ENCODE results near the gene APCDD1L. TPM values are rescaled to one million over a fixed set of nuclear protein-coding genes. Genes with fewer than 3 reads are reported as not detected.
"Not testable (repeated sequence)": the region's sequence is repeated elsewhere in the genome, so short reads cannot be mapped to it uniquely, and the experiment has no call there.

Gene APCDD1L
- total and polyA plus RNA-seq, 8 donors = 0.16 to 1.8 (median 0.32) TPM

DNA sequence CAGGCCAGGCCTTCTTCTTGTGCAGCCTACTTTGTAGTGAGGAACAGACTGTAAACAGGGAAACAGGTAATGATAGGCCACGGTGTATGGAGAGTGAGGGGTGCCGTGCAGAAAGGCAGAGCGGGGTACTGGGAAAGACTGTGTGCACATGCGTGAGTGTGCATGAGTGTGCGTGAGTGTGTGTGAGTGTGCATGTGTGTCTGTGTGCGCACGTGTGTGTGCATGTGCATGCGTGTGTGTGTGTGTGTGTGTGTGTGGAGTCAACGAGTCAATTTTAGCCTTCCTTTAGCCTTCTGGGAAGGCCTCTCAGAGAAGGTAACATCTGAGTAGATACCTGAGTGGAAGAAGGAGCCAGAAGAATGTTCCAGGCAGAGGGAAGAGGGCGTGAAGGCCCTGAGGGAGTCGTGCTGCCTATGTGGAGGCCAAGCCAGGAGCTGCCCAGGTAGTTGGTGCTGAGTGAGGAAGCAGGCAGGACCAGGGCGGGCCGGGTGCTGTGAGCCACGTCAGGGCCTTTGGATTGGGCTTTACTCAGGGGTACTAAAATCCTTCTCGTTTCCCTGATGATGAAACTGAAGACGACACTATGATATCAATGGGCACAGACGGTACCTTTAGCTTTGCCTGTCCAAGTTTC lies 6.3 kb downstream of the APCDD1L start:
- FAIRE-seq = no peak
- Histone ChIP-seq H3K4me3 (no peak overlapping the region), H3K36me3 (no peaks in the 10 kb centered on the region), H3K4me1 (no peaks in the 10 kb centered on the region), H3K27ac (no peak overlapping the region), H3K27me3 (peaks cover 0 to 7% (median under 1%) of the 10 kb centered on the region in 4 donors), H3K9me3 (no peaks in the 10 kb centered on the region)
- WGBS, 2 donors = 77 to 88% methylated on average over 17 of the region's 17 CpGs
- ATAC-seq = no peak
- DNase-seq = no peak
- TF ChIP-seq, protein P1, sequence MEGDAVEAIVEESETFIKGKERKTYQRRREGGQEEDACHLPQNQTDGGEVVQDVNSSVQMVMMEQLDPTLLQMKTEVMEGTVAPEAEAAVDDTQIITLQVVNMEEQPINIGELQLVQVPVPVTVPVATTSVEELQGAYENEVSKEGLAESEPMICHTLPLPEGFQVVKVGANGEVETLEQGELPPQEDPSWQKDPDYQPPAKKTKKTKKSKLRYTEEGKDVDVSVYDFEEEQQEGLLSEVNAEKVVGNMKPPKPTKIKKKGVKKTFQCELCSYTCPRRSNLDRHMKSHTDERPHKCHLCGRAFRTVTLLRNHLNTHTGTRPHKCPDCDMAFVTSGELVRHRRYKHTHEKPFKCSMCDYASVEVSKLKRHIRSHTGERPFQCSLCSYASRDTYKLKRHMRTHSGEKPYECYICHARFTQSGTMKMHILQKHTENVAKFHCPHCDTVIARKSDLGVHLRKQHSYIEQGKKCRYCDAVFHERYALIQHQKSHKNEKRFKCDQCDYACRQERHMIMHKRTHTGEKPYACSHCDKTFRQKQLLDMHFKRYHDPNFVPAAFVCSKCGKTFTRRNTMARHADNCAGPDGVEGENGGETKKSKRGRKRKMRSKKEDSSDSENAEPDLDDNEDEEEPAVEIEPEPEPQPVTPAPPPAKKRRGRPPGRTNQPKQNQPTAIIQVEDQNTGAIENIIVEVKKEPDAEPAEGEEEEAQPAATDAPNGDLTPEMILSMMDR (IDR thresholded peaks at IDR 0.05) = no peak
- intact Hi-C loops (cut with DNase I) = no loop called here

DNA sequence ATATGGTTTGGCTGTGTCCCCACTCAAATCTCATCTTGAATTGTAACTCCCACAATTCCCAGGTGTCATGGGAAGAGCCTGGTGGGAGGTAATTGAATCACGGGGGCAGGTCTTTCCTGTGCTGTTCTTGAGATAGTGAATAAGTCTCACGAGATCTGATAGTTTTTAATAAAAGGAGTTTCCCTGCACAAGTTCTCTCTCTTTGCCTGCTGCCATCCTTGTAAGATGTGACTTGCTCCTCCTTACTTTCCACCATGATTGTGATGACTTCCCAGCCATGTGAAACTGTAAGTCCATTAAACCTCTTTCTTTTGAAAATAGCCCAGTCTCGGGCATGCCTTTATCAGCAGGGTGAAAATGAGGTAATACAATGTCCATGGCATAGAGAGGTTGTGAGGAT lies 8.2 kb downstream of the APCDD1L start:
- WGBS, 2 donors = 59 to 71% methylated on average over 3 of the region's 3 CpGs
- ATAC-seq; H3K4me1 ChIP-seq; H3K9me3 ChIP-seq; H3K4me3 ChIP-seq; H3K27ac ChIP-seq; H3K36me3 ChIP-seq; intact Hi-C loops (cut with DNase I); DNase-seq; FAIRE-seq; H3K27me3 ChIP-seq: not testable (repeated sequence)

DNA sequence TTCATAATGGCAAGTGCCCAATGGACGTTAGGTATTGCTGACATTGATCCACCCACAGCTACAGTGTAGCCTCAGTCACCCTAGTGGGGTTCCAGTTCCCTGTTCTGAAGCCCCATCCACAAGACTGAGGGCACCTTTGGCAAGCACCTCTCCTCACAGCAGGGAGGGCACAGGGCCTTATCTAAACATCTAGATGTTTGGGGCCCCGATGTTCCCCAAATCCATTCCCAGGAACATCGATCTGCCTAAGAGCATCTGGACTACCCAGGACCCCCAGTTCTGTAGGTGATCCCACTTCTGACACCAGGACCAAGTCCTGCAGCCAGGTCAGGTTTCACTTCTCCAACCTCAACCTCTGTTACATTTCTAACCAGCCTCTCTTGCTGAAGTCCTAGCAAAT lies 10.6 kb downstream of the APCDD1L start:
- TF ChIP-seq, protein P1 (IDR thresholded peaks at IDR 0.05) = no peak
- H3K27ac ChIP-seq = no peak overlapping the region
- no peaks in the 10 kb centered on the region for H3K36me3 ChIP-seq
- H3K4me3 ChIP-seq = no peak overlapping the region
- 59 to 66% methylated on average over 3 of the region's 3 CpGs for WGBS, 2 donors
- DNase-seq (no peak), FAIRE-seq (no peak), ATAC-seq (no peak)
- no peaks in the 10 kb centered on the region for H3K27me3 ChIP-seq
- no peaks in the 10 kb centered on the region for H3K4me1 ChIP-seq
- intact Hi-C loops (cut with DNase I) = no loop called here
- H3K9me3 ChIP-seq = no peaks in the 10 kb centered on the region

DNA sequence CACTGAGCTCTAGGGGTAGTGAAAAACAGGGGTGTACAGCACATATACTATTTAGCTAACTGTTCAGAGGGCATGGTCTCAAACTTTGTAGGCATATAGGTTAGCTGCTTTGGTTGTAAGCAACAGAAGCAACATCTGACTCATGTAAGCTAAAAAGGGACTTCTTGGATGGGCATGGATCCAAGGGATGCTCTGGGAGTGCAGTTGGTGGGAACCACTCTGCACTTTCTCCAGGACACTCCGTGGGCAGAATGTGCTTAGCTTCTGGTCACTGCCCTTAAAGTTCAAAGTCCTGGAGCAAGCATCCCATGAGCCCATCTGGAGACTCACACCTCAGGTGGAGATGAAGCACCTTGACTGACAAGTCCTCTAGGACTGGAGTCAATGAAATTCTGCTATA lies 11.5 kb downstream of the APCDD1L start:
- ATAC-seq (no peak), DNase-seq (no peak), FAIRE-seq (no peak)
- H3K27ac ChIP-seq = no peak overlapping the region
- no peaks in the 10 kb centered on the region for H3K9me3 ChIP-seq
- intact Hi-C loops (cut with DNase I) = no loop called here
- TF ChIP-seq, protein P1 (IDR thresholded peaks at IDR 0.05) = no peak
- WGBS, 2 donors = 60 to 68% methylated on average over 1 of the region's 1 CpG
- no peaks in the 10 kb centered on the region for H3K4me1 ChIP-seq
- H3K27me3 ChIP-seq = no peaks in the 10 kb centered on the region
- no peaks in the 10 kb centered on the region for H3K36me3 ChIP-seq
- H3K4me3 ChIP-seq = no peak overlapping the region

DNA sequence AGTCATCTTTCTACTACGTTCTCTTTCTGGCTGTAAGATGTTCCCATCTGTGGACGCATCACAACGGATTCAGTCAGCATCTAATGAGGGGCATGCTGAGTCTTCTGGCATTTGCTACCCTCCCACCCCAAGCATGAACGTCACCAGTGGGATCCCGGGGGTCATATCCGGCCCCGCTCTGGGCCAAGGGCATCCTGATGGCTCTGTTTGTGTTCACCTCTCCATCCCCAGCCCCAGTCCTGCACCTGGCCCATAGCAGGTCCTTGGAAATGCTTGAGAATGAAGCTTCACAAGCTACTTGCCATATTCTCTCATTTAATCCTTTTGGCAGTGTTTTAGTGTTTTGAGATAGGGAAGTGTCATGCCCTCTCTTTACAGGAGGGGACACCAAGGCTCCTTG lies 14.9 kb downstream of the APCDD1L start:
- Histone ChIP-seq H3K4me3 (no peak overlapping the region), H3K4me1 (no peaks in the 10 kb centered on the region), H3K36me3 (no peaks in the 10 kb centered on the region), H3K27ac (no peak overlapping the region), H3K27me3 (no peaks in the 10 kb centered on the region), H3K9me3 (no peaks in the 10 kb centered on the region)
- no peak for DNase-seq
- FAIRE-seq = no peak
- WGBS, 2 donors = 71 to 82% methylated on average over 7 of the region's 7 CpGs
- no peak for ATAC-seq
- intact Hi-C loops (cut with DNase I) = no loop called here
- TF ChIP-seq, protein P1 (IDR thresholded peaks at IDR 0.05) = no peak
